Keratinocyte (primary cell): Measurements from ENCODE around the gene SLC27A2.

Experiments used
- EZH2 ChIP-seq: IDR thresholded peaks from one replicate; pipeline ENCODE4 v1.6.1; 2012; ENCODE audit warnings: inconsistent platforms, mild to moderate bottlenecking, low read length, moderate library complexity
- TF ChIP-seq, protein P1 (sequence below), 3 experiments: IDR thresholded peaks in 1 of 3; conservative IDR thresholded peaks in 1 of 3; optimal IDR thresholded peaks in 1 of 3; 2 replicates in 2 of 3; 3 replicates in 1 of 3; pipeline versions ENCODE3 to v1.5.1; 2011; ENCODE audit warnings: low read length in 3 of 3, mild to moderate bottlenecking in 3 of 3, moderate library complexity in 2 of 3, control low read depth in 1 of 3, inconsistent platforms in 1 of 3; ENCODE audit not compliant: insufficient read depth in 2 of 3; ENCODE audit errors: extremely low read depth in 1 of 3

DNA sequence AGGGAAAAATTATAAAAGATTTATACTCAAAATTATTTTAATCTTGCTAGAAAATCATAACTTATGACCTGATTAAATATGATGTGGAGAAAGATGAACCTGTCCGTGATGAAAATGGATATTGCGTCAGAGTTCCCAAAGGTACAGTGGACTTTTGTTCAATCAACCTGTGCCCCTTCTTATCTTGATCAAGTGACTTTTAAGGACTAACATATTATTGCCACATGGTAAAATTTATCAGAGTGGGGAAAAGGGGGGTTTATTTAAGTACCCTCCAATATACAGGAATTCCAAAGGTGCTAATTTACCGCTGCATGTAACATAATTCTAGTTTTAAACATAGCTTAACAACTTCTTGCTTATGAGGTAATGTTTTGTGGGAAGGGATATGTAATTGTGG lies 43.9 kb downstream of the SLC27A2 start:
- TF ChIP-seq EZH2: no peak
- TF ChIP-seq, protein P1, sequence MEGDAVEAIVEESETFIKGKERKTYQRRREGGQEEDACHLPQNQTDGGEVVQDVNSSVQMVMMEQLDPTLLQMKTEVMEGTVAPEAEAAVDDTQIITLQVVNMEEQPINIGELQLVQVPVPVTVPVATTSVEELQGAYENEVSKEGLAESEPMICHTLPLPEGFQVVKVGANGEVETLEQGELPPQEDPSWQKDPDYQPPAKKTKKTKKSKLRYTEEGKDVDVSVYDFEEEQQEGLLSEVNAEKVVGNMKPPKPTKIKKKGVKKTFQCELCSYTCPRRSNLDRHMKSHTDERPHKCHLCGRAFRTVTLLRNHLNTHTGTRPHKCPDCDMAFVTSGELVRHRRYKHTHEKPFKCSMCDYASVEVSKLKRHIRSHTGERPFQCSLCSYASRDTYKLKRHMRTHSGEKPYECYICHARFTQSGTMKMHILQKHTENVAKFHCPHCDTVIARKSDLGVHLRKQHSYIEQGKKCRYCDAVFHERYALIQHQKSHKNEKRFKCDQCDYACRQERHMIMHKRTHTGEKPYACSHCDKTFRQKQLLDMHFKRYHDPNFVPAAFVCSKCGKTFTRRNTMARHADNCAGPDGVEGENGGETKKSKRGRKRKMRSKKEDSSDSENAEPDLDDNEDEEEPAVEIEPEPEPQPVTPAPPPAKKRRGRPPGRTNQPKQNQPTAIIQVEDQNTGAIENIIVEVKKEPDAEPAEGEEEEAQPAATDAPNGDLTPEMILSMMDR (optimal IDR thresholded peaks at IDR 0.05 in 1 of 3, IDR thresholded peaks at IDR 0.05 in 1 of 3, conservative IDR thresholded peaks at IDR 0.05 in 1 of 3; ENCODE audit: extremely low read depth in 1 of 3, insufficient read depth in 2 of 3, low read length in 3 of 3): no peak
